H1 (cell line): Measurements from ENCODE around the gene KHDRBS2.

ENCODE experiments used
- BACH1 ChIP-seq: IDR thresholded peaks from 2 replicates; pipeline ENCODE4 v1.6.1; 2012; ENCODE audit warnings: low read length, improper control_type of control experiment
- BCL11A ChIP-seq, 2 experiments: IDR thresholded peaks; one replicate each; pipeline ENCODE4 v1.6.1; 2011; ENCODE audit warnings: low read depth in 2 of 2, low read length in 2 of 2, mild to moderate bottlenecking in 2 of 2
- EP300 ChIP-seq, 2 experiments: IDR thresholded peaks; 1 replicate in 1 of 2; 2 replicates in 1 of 2; pipeline ENCODE4 v1.6.1; 2011 to 2012; ENCODE audit warnings: low read depth in 2 of 2, low read length in 2 of 2, mild to moderate bottlenecking in 2 of 2, borderline replicate concordance in 1 of 2, inconsistent platforms in 1 of 2, moderate library complexity in 1 of 2
- FOSL1 ChIP-seq: IDR thresholded peaks from 2 replicates; pipeline ENCODE4 v1.6.1; 2011; ENCODE audit warnings: mild to moderate bottlenecking, low read depth, low read length, moderate library complexity; ENCODE audit not compliant: insufficient read depth
- GTF2F1 ChIP-seq: IDR thresholded peaks from 2 replicates; pipeline ENCODE4 v1.6.1; 2012; ENCODE audit warnings: low read depth, low read length, improper control_type of control experiment, borderline replicate concordance
- JUN ChIP-seq: IDR thresholded peaks from 2 replicates; pipeline ENCODE4 v1.6.1; 2011; ENCODE audit warnings: low read depth, mild to moderate bottlenecking, improper control_type of control experiment, low read length
- JUND ChIP-seq: IDR thresholded peaks from 2 replicates; pipeline ENCODE4 v1.6.1; 2011; ENCODE audit warnings: mild to moderate bottlenecking, improper control_type of control experiment, low read length
- POLR2A ChIP-seq, 2 experiments: IDR thresholded peaks; 1 replicate in 1 of 2; 2 replicates in 1 of 2; pipeline ENCODE4 v1.6.1; 2011; ENCODE audit warnings: low read depth in 2 of 2, low read length in 2 of 2, mild to moderate bottlenecking in 2 of 2; ENCODE audit errors: control extremely low read depth in 1 of 2
- SIN3A ChIP-seq, 2 experiments: IDR thresholded peaks in 1 of 2; conservative IDR thresholded peaks in 1 of 2; 2 replicates each; pipeline ENCODE4 v1.6.1; 2011 to 2012; ENCODE audit warnings: low read length in 2 of 2, improper control_type of control experiment in 1 of 2, low read depth in 1 of 2, mild to moderate bottlenecking in 1 of 2
- SP1 ChIP-seq: IDR thresholded peaks from 2 replicates; pipeline ENCODE4 v1.6.1; 2011; ENCODE audit warnings: low read depth, low read length
- TF ChIP-seq, protein P1 (sequence below): IDR thresholded peaks from 2 replicates; pipeline ENCODE4 v1.6.1; 2012; ENCODE audit warnings: inconsistent platforms
- TF ChIP-seq, protein P2 (sequence below), 3 experiments: IDR thresholded peaks; 1 replicate in 2 of 3; 2 replicates in 1 of 3; pipeline versions ENCODE4 v1.5.1 to v1.6.1; 2011; ENCODE audit warnings: low read length in 3 of 3, mild to moderate bottlenecking in 3 of 3, inconsistent platforms in 2 of 3, low read depth in 1 of 3, moderate library complexity in 1 of 3; ENCODE audit not compliant: insufficient read depth in 1 of 3; ENCODE audit errors: control extremely low read depth in 1 of 3

- TF ChIP-seq GTF2F1 (no peak), BCL11A (IDR thresholded peaks at IDR 0.05; ENCODE audit: low read depth in 2 of 2, low read length in 2 of 2) (no peak), SP1 (no peak), SIN3A (conservative IDR thresholded peaks at IDR 0.05 in 1 of 2, IDR thresholded peaks at IDR 0.05 in 1 of 2; ENCODE audit: low read depth in 1 of 2, low read length in 2 of 2) (no peak), POLR2A (IDR thresholded peaks at IDR 0.05; ENCODE audit: control extremely low read depth in 1 of 2, low read depth in 2 of 2, low read length in 2 of 2) (no peak), BACH1 (no peak), JUN (no peak), JUND (no peak), FOSL1 (no peak), EP300 (IDR thresholded peaks at IDR 0.05; ENCODE audit: borderline replicate concordance in 1 of 2, low read depth in 2 of 2, low read length in 2 of 2) (no peak)
- TF ChIP-seq, protein P1, sequence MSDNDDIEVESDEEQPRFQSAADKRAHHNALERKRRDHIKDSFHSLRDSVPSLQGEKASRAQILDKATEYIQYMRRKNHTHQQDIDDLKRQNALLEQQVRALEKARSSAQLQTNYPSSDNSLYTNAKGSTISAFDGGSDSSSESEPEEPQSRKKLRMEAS: no peak
- TF ChIP-seq, protein P2, sequence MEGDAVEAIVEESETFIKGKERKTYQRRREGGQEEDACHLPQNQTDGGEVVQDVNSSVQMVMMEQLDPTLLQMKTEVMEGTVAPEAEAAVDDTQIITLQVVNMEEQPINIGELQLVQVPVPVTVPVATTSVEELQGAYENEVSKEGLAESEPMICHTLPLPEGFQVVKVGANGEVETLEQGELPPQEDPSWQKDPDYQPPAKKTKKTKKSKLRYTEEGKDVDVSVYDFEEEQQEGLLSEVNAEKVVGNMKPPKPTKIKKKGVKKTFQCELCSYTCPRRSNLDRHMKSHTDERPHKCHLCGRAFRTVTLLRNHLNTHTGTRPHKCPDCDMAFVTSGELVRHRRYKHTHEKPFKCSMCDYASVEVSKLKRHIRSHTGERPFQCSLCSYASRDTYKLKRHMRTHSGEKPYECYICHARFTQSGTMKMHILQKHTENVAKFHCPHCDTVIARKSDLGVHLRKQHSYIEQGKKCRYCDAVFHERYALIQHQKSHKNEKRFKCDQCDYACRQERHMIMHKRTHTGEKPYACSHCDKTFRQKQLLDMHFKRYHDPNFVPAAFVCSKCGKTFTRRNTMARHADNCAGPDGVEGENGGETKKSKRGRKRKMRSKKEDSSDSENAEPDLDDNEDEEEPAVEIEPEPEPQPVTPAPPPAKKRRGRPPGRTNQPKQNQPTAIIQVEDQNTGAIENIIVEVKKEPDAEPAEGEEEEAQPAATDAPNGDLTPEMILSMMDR (IDR thresholded peaks at IDR 0.05; ENCODE audit: control extremely low read depth in 1 of 3, insufficient read depth in 1 of 3, low read depth in 1 of 3, low read length in 3 of 3): no peak
These were observed 272.3 kb downstream of the KHDRBS2 start for GRCh38 chr6:62013719-62014118.
